ENCODE data around the gene TMEM266.

TMEM266 gene

DNA sequence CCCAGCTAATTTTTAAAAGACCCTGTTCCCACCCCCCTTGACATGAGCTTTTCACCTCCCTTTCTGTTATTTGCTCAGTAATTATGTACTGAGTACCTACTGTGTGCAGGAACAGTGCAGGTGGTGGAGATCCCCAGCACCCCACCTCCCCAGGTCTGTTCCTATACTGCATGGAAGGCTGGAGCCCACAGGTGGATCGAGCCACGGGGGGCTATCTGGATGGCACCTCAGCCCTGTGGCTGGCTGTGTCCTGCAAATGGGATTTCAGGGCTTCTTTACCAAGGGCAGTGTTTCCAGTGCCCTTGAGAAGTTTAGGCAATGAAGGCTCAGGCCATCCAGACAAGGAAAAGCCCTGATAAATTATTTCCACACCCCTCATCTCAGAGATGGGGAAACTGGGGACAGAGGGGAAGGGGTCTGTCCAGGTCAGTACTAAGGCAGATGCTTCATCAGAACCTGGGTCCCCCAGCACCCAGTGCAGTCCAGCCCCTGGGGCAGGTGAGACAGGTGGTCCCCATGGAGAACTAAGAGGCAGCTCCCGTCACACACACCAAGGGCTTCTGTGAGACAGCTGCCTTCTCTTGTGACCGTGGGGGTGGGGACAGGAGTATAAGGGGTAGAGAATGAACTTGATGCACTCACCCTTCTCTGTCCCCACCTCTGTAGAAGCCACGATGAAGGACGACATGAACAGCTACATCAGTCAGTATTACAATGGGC, 141.9 kb downstream of the TMEM266 start:
- DNase-seq (ENCODE audit: low read depth, low spot score): no peak

DNA sequence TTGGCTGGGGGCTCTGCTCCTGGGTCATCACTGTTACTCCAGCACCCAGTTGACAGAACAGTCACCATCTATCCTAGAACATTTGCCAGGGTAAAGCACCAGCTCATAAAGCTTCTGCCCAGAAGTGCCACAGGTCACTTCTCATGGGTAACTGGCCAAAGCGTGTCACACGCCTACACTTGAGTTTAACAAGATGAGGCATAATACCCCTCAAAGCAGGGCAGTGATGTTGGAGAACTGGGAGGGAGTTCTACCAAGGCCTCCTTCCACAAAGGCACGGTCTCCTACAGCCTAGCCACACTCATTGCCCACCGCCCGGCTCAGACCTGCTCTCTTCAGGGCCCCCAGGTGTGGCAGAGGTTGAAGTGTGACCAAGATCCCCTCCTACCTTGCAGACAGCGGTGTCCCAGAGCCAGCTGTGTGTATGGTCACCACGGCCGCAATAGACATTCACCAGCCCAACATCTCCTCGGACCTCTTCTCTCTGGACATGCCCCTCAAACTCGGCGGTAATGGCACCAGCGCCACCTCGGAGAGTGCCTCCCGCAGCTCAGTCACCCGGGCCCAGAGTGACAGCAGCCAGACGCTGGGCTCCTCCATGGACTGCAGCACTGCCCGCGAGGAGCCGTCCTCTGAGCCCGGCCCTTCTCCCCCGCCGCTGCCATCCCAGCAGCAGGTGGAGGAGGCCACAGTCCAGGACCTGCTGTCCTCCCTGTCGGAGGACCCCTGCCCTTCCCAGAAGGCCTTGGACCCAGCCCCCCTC, 143.7 kb downstream of the TMEM266 start:
- DNase-seq (ENCODE audit: low read depth, low spot score): no peak

DNA sequence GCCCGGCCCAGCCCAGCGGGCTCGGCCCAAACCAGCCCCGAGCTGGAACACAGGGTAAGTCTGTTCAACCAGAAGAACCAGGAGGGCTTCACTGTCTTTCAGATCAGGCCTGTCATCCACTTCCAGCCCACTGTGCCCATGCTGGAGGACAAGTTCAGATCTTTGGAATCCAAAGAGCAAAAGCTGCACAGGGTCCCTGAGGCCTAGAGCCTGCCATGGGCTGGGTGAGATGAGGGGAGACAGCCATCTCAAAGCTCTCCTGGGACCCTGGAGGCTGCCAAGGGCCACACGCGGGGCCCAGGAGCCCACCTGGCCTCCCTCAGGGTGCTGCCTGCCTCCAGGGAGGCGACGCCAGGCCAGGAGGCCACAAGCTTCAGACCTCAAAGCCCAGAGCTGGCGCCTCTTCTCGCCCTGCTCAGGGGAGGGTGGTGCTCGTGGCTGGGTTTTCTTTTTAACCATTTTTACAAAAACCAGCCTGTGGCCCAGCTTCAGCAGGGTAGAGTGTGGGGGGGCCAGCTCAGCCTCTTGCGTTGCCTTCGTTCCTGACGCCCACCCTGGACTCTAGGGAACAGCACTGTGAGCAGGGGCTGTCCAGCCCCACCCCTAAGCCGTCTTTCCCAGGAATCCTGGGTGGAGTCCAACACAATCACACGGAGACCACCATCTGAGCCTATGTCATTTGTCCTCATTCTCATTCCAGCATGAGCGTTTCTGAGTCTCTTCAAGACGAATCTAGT, 144.5 kb downstream of the TMEM266 start:
- DNase-seq (ENCODE audit: low read depth, low spot score): no peak

DNA sequence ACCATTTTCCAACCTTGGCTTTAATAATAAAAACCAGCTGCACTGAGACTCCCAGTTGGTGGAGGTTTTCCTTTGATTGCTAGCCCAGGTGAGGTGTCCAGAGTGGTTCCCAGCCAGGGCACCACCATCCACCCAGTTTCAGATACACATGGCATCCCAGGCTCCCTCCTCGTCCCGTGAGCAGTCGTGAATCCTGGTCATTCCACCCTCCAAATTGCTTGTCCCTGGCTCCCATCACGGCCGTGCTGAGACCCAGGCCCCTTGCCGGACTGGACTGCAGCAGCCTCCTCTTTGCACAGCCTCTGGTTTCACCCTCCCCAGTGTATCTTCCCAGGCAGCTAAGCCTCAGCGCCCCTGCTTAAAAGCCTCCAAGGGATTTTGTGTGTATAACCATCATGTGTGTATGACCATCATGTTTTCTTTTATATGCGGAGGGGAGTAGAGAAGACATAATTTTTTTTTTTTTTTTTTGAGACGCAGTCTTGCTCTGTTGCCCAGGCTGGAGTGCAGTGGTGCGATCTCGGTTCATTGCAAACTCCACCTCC, 145.2 kb downstream of the TMEM266 start:
- no peak for DNase-seq (ENCODE audit: low read depth, low spot score)

DNA sequence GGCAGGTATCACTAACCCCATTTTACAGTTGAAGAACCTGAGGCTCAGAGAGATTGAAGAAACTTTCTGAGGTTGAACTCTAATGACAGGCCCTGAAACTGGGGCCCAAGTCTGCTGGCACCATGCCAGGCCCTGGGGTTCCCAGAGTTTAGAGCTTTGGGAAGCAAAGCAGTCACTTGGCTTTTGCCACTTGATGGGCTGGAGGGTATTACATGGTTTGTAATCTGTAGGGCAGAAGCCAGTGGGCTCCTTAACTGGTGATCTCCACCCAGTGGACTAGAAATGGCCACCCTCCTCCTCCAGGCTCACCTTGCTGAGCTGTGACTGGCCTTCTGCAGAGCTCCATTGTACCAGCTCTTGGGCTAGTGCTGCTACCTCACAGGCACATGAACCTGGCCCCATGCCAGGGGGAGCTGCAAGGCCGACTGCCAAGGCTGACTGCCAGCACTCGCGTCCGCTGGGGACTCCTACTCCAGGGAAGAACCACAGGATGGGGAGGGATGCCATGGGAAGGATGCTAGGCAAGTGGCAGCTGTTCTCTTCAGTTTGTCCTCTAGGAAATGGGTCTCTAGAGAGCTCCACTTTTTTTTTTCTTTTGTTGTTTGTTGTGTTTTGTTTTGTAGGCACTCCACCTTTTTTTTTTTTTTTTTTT, 146.7 kb downstream of the TMEM266 start:
- DNase-seq (ENCODE audit: low read depth, low spot score): no peak

GRCh38 chr15:76208084-76208785, 148.4 kb downstream of the TMEM266 start:
- no peak for DNase-seq (ENCODE audit: low read depth, low spot score)

DNA sequence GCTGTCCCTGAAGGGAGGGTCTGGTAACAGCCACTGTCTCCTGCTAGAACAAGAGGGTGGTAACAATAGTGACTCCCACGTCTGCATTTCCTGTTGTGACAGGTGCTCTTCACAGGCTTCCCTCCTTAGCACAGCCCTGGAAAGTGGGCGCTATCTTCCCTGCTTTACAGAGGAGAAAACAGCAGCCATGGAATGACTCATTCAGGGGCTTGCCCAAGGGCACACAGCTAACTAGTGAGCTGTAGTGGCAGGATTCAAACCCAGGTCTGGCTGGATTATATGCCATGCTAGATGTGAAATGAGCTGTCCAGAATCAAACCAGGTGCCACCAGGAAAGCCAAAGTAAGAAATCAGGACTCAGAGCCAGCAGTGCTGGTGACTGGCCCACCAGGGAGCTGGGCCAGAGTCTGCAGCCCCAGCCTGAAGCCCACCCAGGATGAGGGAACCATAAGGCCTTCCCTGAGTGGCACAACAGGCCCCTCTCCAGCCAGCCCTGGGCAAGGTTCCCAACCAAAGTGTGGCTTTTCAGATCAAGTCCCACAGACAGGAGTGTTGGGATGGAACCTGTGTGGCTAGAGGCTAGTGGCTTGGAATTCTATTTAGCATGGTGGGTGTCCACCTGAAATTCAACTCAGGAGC, 149.1 kb downstream of the TMEM266 start:
- DNase-seq (ENCODE audit: low read depth, low spot score): no peak

- DNase-seq (ENCODE audit: low read depth, low spot score): no peak
Measured at GRCh38 chr15:76209523-76209922, 149.7 kb downstream of the TMEM266 start.

DNA sequence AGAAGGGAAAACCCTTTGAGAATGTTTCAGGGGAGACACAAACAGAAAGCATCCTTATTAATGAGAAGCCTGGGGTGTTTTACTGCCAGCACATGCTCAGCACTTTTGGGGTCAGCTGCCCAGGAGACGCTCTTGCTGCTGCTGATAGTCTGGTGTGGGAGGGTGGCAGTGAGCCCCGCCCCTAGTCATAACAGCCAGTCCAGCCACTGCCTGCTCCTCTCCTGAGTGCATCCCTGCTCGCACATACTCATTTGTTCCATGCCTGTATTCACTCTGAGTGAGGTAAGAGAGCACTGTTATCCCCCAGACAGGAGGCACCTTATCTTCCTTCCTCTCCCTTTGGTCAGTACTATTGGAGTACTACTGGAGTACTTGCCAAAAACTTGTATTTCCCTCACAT, 150.2 kb downstream of the TMEM266 start:
- no peak for DNase-seq (ENCODE audit: low read depth, low spot score)

GRCh38 chr15:76215634-76216033, 155.8 kb downstream of the TMEM266 start:
- no peak for DNase-seq (ENCODE audit: low read depth, low spot score)

DNA sequence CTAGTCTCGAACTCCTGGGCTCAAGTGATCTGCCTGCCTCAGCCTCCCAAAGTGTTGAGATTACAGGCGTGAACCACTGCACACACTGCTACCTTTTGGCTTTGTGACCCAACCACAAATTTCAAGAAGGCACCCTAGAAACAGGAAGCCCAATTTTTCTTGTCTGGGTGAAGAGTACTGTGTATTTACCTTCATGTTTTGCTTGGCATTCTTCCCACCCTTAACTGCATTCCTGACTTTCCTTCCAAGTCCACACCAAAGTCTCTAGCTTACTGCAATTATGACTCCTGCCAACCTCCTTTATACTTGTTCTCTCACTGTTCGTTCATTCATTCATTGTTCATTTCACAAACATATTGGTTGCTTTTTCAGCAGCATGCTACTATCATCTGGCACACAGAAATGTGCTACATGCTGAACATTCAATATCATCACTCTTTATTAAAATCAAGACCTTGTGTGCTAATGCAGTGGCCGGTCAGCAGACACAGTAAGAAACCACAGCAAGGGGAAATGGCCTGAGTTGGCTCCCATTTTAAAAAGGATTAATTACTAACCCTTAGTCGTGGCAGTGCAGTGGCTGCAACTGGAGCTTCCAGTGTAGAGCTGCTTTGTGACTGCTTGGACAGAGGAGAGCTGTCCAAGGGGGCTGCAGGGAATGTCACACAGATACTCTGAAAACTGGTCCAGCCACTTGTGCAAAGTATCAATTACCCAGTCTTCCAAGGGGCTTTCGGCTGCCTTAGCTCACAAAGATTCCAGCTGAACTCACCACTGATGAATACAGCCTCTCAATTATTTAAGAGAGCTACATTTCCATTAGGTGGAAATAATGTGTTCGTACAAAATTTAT, 157.5 kb downstream of the TMEM266 start:
- peak; percentile 18 for DNase-seq (ENCODE audit: low read depth, low spot score)

GRCh38 chr15:76217882-76218217, 158.1 kb downstream of the TMEM266 start:
- no peak for DNase-seq (ENCODE audit: low read depth, low spot score)

GRCh38 chr15:76221085-76221767, 161.4 kb downstream of the TMEM266 start:
- DNase-seq (ENCODE audit: low read depth, low spot score): no peak

- DNase-seq (ENCODE audit: low read depth, low spot score): no peak
Measured at GRCh38 chr15:76222159-76222558, 162.4 kb downstream of the TMEM266 start.

DNA sequence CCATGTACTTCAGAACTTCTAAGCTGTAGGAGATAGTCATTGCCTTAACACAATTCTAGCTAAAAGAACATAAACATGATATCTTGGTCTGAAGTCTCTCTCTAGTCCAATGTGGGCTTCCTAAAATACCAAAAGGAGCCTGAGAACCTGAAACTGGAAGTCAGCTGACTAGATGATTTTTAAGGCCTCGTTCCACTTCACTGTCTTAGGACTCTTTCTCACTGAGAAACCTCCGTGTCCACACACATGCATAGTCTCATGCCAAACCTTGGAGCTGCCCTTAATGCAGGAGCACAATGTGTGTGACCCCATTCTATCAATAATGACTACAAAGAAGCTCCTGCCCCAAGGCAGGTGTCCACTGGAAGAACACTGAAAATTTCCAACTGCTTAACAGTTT, 163.7 kb downstream of the TMEM266 start:
- no peak for DNase-seq (ENCODE audit: low read depth, low spot score)

GRCh38 chr15:76229266-76229665, 169.5 kb downstream of the TMEM266 start:
- no peak for DNase-seq (ENCODE audit: low read depth, low spot score)

GRCh38 chr15:76233921-76234320, 174.1 kb downstream of the TMEM266 start:
- no peak for DNase-seq (ENCODE audit: low read depth, low spot score)

- DNase-seq (ENCODE audit: low read depth, low spot score): peak; percentile 31
Measured at GRCh38 chr15:76234337-76234889, 174.6 kb downstream of the TMEM266 start.
